Endothelial cell of umbilical vein (primary cell): ENCODE results near the gene SFXN3. TPM values are rescaled to one million over a fixed set of nuclear protein-coding genes. Genes with fewer than 3 reads are reported as not detected.

Experiments
- BruUV-seq: library from RNA; stranded (reverse); fragments of 400-500 nt; replicated peaks from 2 replicates; lab custom pipeline; 2021; lab: Mats Ljungman, UMichigan
- CTCF ChIA-PET: fragments of 300-600, 350-600 bp; sonication (Branson Sonifier 250); formaldehyde crosslinking; loops from one replicate; lab custom pipeline; 2021; ENCODE audit warnings: antibody characterized with exemption, inconsistent platforms; lab: Charles Lee
- POLR2A ChIA-PET: fragments of 300-600, 350-600 bp; sonication (Branson Sonifier 250); formaldehyde crosslinking; loops from one replicate; lab custom pipeline; 2021; ENCODE audit warnings: antibody characterized with exemption, inconsistent platforms; lab: Charles Lee
- DNase-seq: peaks from one replicate; pipeline ENCODE4 v3.0.0-alpha.2; 2011; ENCODE audit warnings: low read depth, low spot score
- FAIRE-seq: peaks from 2 replicates; lab custom pipeline; 2011; peaks lifted over from hg19 to GRCh38; lab: Jason Lieb, UNC
- H2AFZ ChIP-seq: 2 replicates; pipeline ENCODE4 v1.6.0; 2012; ENCODE audit warnings: low read depth, low read length, control low read depth, inconsistent platforms
- H3K27ac ChIP-seq: 2 replicates; pipeline ENCODE4 v1.5.1; 2011; ENCODE audit warnings: low read depth, mild to moderate bottlenecking, control low read depth, low read length, moderate library complexity; ENCODE audit not compliant: insufficient read depth
- H3K27me3 ChIP-seq, 2 experiments: 2 replicates each; pipeline versions ENCODE4 v1.6.0 to v1.6.1; 2011; ENCODE audit warnings: low read length in 2 of 2, mixed read lengths in 1 of 2; ENCODE audit not compliant: control insufficient read depth in 2 of 2, insufficient read depth in 2 of 2
- H3K36me3 ChIP-seq, 2 experiments: 2 replicates in 1 of 2; 3 replicates in 1 of 2; pipeline ENCODE4 v1.5.1; 2011; ENCODE audit warnings: low read length in 2 of 2, mild to moderate bottlenecking in 1 of 2, moderate library complexity in 1 of 2; ENCODE audit not compliant: control insufficient read depth in 2 of 2, insufficient read depth in 2 of 2; ENCODE audit errors: extremely low read depth in 1 of 2
- H3K4me1 ChIP-seq: 3 replicates; pipeline ENCODE4 v1.5.1; 2011; ENCODE audit warnings: mild to moderate bottlenecking, low read length; ENCODE audit not compliant: control insufficient read depth, insufficient read depth; ENCODE audit errors: extremely low read depth
- H3K4me2 ChIP-seq: 2 replicates; pipeline ENCODE4 v1.6.1; 2011; ENCODE audit warnings: low read length, control low read depth, mixed read lengths; ENCODE audit not compliant: insufficient read depth
- H3K4me3 ChIP-seq, 3 experiments: fragments of 200-600 bp in 1 of 3; sonication (generic), shearing (Covaris generic) in 1 of 3; replicated peaks in 1 of 3; 2 replicates each; pipeline ENCODE4 v1.5.1; 2011 to 2016; ENCODE audit warnings: control low read depth in 3 of 3, low read length in 3 of 3, mild to moderate bottlenecking in 2 of 3, inconsistent platforms in 1 of 3, low read depth in 1 of 3, moderate library complexity in 1 of 3; ENCODE audit not compliant: insufficient read depth in 1 of 3
- H3K79me2 ChIP-seq: 2 replicates; pipeline ENCODE4 v1.6.0; 2012; ENCODE audit warnings: low read length, inconsistent platforms; ENCODE audit not compliant: control insufficient read depth, insufficient read depth
- H3K9ac ChIP-seq: replicated peaks from 2 replicates; pipeline ENCODE3; 2011; ENCODE audit warnings: low read length, control low read depth; ENCODE audit not compliant: insufficient read depth; ENCODE audit errors: extremely low read depth
- H3K9me1 ChIP-seq: replicated peaks from 3 replicates; pipeline ENCODE4 v1.6.0; 2011; ENCODE audit warnings: mild to moderate bottlenecking, low read length; ENCODE audit not compliant: control insufficient read depth, insufficient read depth; ENCODE audit errors: extremely low read depth
- H3K9me3 ChIP-seq: replicated peaks from 2 replicates; pipeline ENCODE4 v1.5.1; 2012; ENCODE audit warnings: low read length, inconsistent platforms; ENCODE audit not compliant: control insufficient read depth, insufficient read depth
- H4K20me1 ChIP-seq: replicated peaks from 2 replicates; pipeline ENCODE3; 2011; ENCODE audit warnings: mild to moderate bottlenecking, low read length; ENCODE audit not compliant: control insufficient read depth, insufficient read depth; ENCODE audit errors: extremely low read depth
- CTCF ChIP-seq, 2 donors: IDR thresholded peaks; 1 replicate in 1 of 2; 2 replicates in 1 of 2; pipeline ENCODE4 v1.5.1; 2011; ENCODE audit warnings: low read length in 2 of 2, mild to moderate bottlenecking in 2 of 2, moderate library complexity in 2 of 2, control low read depth in 1 of 2, inconsistent platforms in 1 of 2, low read depth in 1 of 2; ENCODE audit not compliant: insufficient read depth in 1 of 2; ENCODE audit errors: extremely low read depth in 1 of 2
- EZH2 ChIP-seq: IDR thresholded peaks from 2 replicates; pipeline ENCODE4 v1.6.1; 2012; ENCODE audit warnings: borderline replicate concordance, low read depth, mild to moderate bottlenecking, moderate library complexity, low read length, inconsistent platforms; ENCODE audit not compliant: severe bottlenecking
- FOS ChIP-seq: IDR thresholded peaks from 2 replicates; pipeline ENCODE4 v1.6.1; 2011; ENCODE audit warnings: mild to moderate bottlenecking, low read length, moderate library complexity, borderline replicate concordance; ENCODE audit not compliant: insufficient read depth
- POLR2AphosphoS5 ChIP-seq: IDR thresholded peaks from 2 replicates; pipeline ENCODE4 v1.6.1; 2012; ENCODE audit warnings: low read depth, mild to moderate bottlenecking, control low read depth, low read length, moderate library complexity; ENCODE audit not compliant: insufficient read depth
- dilution Hi-C: fragments of 300-500 bp; cut with MboI; formaldehyde crosslinking; loops from one replicate; pipeline ENCODE4 v1.15.0; 2019; ENCODE audit warnings: low sequenced_read_pairs; ENCODE audit not compliant: extremely low pct_ligation_motif_present
- intact Hi-C: fragments of 100-400 bp; cut with micrococcal nuclease; formaldehyde crosslinking; loops from one replicate; pipeline ENCODE4 v1.10.0; 2022
- polyA plus RNA-seq, 4 experiments: library from polyadenylated mRNA; depleted of rRNA in 3 of 4; stranded (reverse) in 3 of 4; unstranded in 1 of 4; fragments of >200 nt; gene quantifications; 2 replicates each; pipeline versions ENCODE4 v1.2.1 to v1.2.3, GENCODE V29; 2011 to 2012; ENCODE audit warnings: missing spikeins in 1 of 4
- total RNA-seq: library from RNA; stranded (reverse); gene quantifications from 2 replicates; pipeline ENCODE4 v1.2.3, GENCODE V29; 2021

SFXN3 gene
- total and polyA plus RNA-seq, 2 donors (not counting 3 experiments of a cell fraction or from before 2014, with no cell fraction given), result 83.1 to 117 TPM

GRCh38 chr10:100983868-100984671, 47.0 kb upstream of the SFXN3 start:
- Histone ChIP-seq H3K9ac (no peak overlapping the region), H3K4me2 (no peak overlapping the region), H3K79me2 (peaks cover 17% of the 10 kb centered on the region), H3K27me3 (no peaks in the 10 kb centered on the region), H4K20me1 (no peaks in the 10 kb centered on the region), H2AFZ (no peak overlapping the region), H3K9me1 (no peaks in the 10 kb centered on the region), H3K4me1 (peaks cover 12% of the 10 kb centered on the region), H3K9me3 (no peaks in the 10 kb centered on the region), H3K36me3 (peaks cover 0 to 13% of the 10 kb centered on the region in 2 experiments), H3K4me3 (no peak overlapping the region), H3K27ac (no peak overlapping the region)
- dilution Hi-C loops, result no loop called here
- intact Hi-C loops, result no loop called here
- no TSS peak for BruUV-seq
- FAIRE-seq (no peak), DNase-seq (no peak)
- TF ChIP-seq FOS (no peak), EZH2 (no peak), CTCF (IDR thresholded peaks at IDR 0.05; ENCODE audit: extremely low read depth in 1 of 2, insufficient read depth in 1 of 2, low read depth in 1 of 2, low read length in 2 of 2) (no peak), POLR2AphosphoS5 (no peak)
- ChIA-PET POLR2A (interaction anchor here (0.6 kb wide), 1 partner anchor 57 kb away, joined by 9 read pairs; no protein-coding TSS in a partner anchor), CTCF (interaction anchor here (0.6 to 1.4 kb wide), 4 partner anchors 14 to 46 kb away, joined by 3 read pairs; partner anchors contain the start of genes PDZD7 and SEMA4G)
